Amniotic epithelial cell (primary cell): ENCODE results near the gene CHST3.
"Not testable (repeated sequence)": the region's sequence is repeated elsewhere in the genome, so short reads cannot be mapped to it uniquely, and the experiment has no call there.

Experiments used
- DNase-seq: peaks from one replicate; pipeline ENCODE4 v3.0.0-alpha.2; 2010; ENCODE audit warnings: low read depth

Gene CHST3

GRCh38 chr10:71973777-71974488 is 9.7 kb downstream of the CHST3 start:
- no peak for DNase-seq

GRCh38 chr10:71974489-71975021 is 10.4 kb downstream of the CHST3 start:
- DNase-seq: peak; percentile 48

GRCh38 chr10:71975087-71975870 is 11.1 kb downstream of the CHST3 start:
- DNase-seq: no peak

- peak; percentile 55 for DNase-seq
Observed at GRCh38 chr10:71975871-71976725, 11.9 kb downstream of the CHST3 start.

DNA sequence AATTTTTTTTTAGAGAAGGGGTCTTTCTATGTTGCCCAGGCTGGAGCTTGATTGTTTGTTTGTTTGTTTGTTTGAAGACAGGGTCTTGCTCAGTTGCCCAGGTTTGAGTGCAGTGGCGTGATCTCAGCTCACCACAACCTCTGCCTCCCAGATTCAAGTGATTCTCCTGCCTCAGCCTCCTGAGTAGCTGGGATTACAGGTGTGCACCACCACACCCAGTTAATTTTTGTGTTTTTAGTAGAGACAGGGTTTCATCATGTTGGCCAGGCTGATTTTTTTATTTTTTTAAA is 13.4 kb downstream of the CHST3 start:
- DNase-seq: not testable (repeated sequence)

GRCh38 chr10:71978476-71978875 is 14.3 kb downstream of the CHST3 start:
- peak; percentile 30 for DNase-seq

DNA sequence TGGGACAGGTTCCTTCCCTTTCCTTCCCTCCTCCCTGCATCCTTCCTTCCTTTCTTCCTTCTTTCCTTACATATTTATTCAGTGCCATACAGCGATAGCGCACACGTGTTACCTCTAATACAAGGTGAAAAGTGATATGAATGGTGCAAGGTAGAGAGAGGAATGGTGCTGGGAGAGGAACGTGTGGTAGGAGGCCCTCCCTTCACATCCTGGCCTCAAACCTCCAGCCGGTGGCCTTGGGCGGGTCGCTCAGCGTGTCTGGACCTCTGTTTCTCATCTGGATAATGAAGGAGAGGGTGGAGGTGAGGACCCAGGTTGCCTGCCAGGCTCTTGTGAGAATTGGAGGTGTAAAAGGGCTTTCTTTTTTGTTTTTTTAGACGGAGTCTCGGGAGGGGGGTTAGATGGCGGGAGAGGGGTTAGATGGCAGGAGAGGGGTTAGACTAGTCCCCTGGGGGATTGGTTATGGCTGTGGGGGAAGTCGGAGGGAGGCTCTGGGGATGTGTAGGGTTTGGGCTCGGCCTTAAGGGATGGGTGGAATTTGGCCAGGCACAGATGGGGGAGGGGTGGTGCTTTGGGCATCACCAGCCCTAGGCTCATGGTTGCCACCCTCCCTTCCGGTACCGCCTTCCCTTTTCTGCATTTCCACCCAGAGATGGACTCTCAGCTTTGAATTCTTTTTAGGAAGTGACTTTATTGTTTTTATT is 14.9 kb downstream of the CHST3 start:
- no peak for DNase-seq

GRCh38 chr10:71979692-71980062 is 15.5 kb downstream of the CHST3 start:
- no peak for DNase-seq

DNA sequence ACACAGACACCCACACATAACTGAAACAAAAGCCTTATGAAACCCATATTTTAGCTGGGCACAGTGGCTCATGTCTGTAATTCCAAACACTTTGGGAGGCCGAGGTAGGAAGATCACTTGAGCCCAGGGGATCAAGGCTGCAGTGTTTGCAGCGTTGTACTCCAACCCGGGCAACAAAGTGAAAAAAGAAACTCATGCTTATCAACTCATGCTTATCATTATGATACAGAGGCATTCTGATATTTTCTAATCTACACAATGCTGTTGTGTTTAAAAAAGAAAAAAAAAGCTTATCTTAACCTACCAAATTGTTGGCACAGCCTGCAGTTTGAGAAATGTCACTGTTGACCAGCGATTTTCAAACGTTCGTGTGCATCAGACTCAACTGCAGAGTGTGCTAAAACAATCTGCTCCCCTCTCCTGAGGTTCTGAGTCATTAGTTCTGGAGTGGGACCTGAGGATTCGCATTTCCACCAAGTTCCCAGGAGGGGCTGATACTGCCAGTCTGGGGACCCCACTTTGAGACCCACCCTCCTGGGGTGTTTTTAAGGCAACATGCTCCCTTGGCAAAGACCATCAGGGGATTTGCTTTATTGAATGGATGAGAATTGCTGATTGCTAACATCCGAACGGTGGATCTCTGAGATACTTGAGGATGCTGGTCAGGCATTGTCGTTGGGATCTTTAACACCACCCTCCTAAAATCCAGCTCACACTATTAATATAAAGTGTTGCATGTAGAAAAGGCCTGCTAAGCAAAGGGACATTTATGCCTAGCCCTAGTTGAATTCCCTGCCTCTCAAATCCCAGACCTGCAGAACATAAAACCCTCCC is 16.2 kb downstream of the CHST3 start:
- DNase-seq: peak; percentile 66

DNA sequence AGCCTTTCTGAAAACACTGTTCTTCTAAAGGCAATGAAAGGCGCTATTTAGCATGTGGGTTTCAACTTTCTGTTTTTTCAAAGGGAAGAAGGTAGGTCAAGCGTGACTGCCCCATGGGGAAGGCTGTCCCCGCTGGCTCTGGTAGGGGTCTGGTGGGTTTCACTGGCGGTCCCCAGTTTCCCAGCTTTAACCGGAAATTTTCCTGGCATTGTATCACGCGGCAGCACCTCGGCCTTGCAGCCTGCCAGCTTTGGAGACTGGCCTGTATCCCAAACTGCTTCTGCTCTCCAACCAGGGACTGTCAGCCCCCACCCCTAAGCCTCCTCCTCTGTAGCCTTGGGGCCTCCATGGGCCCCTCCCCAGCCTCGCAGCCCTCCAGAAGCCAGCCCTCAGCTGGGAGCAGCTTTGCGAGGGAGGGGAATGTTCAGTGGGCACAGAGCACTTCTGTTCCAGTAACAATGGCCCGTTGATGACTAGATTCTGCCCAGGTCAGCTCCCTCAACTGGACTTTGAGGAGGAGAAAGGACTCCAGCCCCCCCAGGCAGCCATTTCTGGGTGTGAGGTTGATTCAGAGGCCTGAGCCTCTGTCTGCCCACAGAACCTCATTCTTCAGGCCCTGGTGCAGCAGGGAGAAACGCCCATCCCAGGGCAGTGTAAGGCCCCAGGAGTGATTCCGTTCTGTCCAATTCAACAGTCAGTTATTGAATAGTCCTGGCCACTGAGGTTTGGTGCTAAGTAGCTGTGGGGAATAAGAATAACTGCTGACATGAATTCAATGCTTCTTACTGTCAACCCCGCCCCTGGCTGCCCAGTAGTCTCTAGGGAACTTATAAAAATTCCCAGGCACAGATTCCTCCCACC is 17.1 kb downstream of the CHST3 start:
- no peak for DNase-seq

GRCh38 chr10:71981876-71982230 is 17.7 kb downstream of the CHST3 start:
- no peak for DNase-seq

GRCh38 chr10:71982269-71983178 is 18.3 kb downstream of the CHST3 start:
- no peak for DNase-seq

DNA sequence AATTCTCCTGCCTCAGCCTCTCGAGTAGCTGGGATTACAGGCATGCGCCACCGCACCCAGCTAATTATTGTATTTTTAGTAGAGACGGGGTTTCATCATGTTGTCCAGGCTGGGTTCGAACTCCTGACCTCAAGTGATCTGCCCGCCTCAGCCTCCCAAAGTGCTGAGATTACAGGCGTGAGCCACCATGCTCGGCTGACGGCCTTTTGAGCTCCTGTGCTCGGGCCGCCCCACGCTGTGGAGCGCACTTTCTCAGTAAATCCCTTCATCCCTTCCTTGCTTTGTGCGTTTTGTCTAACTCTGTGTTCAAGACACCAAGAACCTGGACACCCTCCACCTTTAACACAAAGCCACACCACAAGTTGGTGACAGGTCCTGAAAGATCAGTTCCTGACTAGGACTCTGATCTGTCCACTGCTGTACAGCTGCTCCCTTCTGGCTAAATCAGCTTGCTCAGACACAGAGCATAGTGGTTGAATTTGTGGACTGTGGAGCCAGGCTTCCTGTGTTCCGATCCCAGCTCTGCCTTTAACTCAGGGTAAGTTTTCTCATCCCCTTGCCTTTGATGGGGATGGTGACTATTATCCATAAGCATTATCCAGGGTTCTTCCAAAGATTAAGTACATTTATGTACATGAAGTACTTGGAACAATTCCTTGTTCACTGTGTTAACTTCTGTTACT is 20.1 kb downstream of the CHST3 start:
- no peak for DNase-seq

DNA sequence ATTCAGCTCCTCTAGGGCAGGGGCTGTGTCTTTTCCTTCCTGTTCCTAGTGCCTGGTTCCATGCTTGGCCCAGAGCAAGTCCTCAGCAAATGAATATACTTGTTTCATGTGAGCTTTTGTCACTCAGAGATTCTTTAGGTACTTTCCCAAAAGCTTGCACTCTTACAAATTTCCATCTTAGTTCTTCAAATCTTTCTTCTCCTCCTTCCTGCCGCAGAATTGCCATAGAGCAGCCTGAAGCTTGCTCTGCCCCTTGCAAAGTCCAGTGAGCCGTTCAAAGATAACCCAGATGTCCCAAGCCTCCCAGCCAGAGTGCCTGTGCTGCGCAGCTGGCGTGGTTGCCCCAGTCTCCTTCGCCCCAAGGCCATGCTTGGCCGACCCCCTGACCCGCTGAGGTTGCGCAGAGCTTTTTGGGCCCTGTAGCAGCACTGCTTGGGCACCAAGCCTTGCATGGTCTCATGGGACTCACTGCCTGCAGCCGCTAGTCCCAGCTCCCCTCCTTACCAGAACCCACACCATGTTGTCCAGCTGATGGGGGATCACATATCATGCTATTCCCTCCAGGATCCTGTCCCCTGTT is 20.7 kb downstream of the CHST3 start:
- DNase-seq: no peak

DNA sequence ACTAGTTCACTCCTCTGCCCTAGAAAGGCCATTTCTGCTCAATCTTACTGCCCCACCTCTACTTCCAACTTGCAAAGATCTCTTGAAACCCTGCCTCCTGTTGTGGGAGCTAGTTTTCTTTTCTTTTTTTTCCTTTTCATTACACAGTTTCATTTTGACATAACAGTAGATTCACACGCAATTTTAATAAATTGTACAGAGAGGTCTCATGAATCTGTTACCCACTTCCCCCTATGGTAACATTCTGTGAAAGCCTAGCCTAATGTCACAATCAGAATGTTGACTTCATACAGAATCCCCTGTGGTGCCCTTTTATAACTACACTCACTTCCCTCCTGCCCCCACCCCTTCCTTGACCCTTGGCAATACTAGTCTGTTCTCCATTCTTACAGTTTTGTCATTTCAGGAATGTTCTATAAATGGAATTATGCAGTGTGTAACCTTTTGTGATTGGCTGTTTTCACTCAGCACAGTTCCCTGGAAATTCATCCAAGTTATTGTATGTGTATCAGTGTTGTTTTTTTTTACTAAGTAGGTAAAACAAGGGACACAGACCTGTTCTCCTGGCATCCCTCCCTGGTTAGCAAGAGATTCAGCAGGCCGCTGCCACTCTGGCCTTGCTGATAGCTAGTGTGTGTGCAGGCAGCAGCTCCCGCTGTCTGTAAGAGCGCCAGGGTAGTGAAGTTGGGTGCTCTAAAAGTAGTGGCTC is 21.5 kb downstream of the CHST3 start:
- peak; percentile 68 for DNase-seq

GRCh38 chr10:71988895-71989294 is 24.7 kb downstream of the CHST3 start:
- DNase-seq: not testable (repeated sequence)

DNA sequence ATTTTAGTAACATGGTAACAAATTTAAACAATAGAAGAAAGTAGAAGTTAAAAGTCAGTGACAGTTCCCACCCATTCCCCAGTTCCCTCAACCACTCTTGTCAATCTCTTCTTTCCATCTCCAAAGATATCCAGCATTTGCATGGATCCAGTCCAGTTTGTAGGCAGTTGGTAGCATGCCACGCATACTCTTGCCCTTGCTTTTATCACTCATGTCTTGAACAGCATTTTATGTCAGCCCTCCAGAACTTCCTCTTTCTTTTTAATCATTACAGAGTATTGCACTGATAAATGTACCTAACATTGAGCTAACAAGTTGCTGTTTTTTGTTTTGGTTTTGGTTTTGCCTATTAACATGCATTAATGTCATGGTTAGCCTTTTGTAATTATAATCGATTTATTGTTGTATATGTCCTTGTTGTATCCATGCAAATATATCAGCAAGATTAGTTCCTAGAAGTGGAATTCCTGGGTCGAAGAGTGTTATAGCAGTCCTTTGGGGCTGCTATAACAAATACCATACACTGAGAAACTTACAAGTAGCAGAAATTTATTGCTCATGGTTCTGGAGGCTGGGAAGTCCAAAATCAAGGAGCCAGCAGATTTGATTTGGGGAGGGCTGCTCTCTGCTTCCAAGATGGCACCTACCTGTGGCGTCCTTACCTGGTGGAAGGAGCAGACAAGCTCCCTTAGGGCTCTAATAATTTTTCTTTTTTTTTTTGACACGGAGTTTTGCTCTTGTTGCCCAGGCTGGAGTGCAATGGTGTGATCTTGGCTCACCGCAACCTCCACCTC is 25.7 kb downstream of the CHST3 start:
- no peak for DNase-seq
